Thyroid gland (tissue), 4 donors: Measurements from ENCODE around the gene COL5A2. TPM values are rescaled to one million over a fixed set of nuclear protein-coding genes. Genes with fewer than 3 reads are reported as not detected.

ENCODE experiments used
- DNase-seq, 2 donors: peaks; one replicate each; pipeline ENCODE4 v3.0.0-alpha.2; 2019
- H3K27ac ChIP-seq, 3 donors: fragments of 200-600 bp; sonication (generic); 1 replicate in 2 of 3; 2 replicates in 1 of 3; pipeline ENCODE4 v1.5.1; 2016 to 2019; ENCODE audit warnings: mild to moderate bottlenecking in 1 of 3, moderate library complexity in 1 of 3
- H3K27me3 ChIP-seq: fragments of 200-600 bp; sonication (generic); one replicate; pipeline ENCODE4 v1.5.1; 2019
- H3K36me3 ChIP-seq, 2 donors: fragments of 200-600 bp; sonication (generic); one replicate each; pipeline ENCODE4 v1.5.1; 2016 to 2019
- H3K4me1 ChIP-seq, 2 donors: fragments of 200-600 bp; sonication (generic); one replicate each; pipeline ENCODE4 v1.5.1; 2017 to 2019
- H3K4me3 ChIP-seq, 3 donors: fragments of 200-600 bp; sonication (generic); replicated peaks in 1 of 3; 1 replicate in 2 of 3; 2 replicates in 1 of 3; pipeline ENCODE4 v1.5.1; 2016; ENCODE audit warnings: mild to moderate bottlenecking in 1 of 3
- H3K9me3 ChIP-seq: fragments of 200-600 bp; sonication (generic); one replicate; pipeline ENCODE4 v1.5.1; 2017
- CTCF ChIP-seq, 6 experiments: fragments of 200-600 bp in 3 of 6; fragments of 450-650 bp in 3 of 6; sonication (generic) in 3 of 6; IDR thresholded peaks; one replicate each; pipeline ENCODE4 v1.5.1; 2016 to 2019; ENCODE audit warnings: antibody characterized with exemption in 6 of 6, mild to moderate bottlenecking in 2 of 6, inconsistent platforms in 1 of 6, moderate library complexity in 1 of 6
- POLR2A ChIP-seq, 2 donors: fragments of 450-650 bp; IDR thresholded peaks; one replicate each; pipeline ENCODE4 v1.6.1; 2017; ENCODE audit warnings: antibody characterized with exemption in 2 of 2, mild to moderate bottlenecking in 2 of 2, moderate library complexity in 1 of 2
- WGBS, 2 donors: methylation state at CpG; one replicate each; pipeline ENCODE4 v1.1.5; 2017; 5-methylcytosine and 5-hydroxymethylcytosine counted together
- intact Hi-C: fragments of 100-400 bp; cut with DNase I; formaldehyde crosslinking; loops from one replicate; pipeline ENCODE4 v1.15.1; 2023
- total RNA-seq, 4 donors: library from RNA; depleted of rRNA; stranded (reverse); fragments of >200 nt; gene quantifications; one replicate each; pipeline ENCODE4 v1.2.3, GENCODE V29; 2016

COL5A2 gene
- total RNA-seq, 4 donors from 2014 or later, result 10.9 to 22.5 (median 17.5) TPM

- H3K36me3 ChIP-seq, result no peaks in the 10 kb centered on the region
- no peaks in the 10 kb centered on the region for H3K27me3 ChIP-seq
- no peaks in the 10 kb centered on the region for H3K4me1 ChIP-seq
- no peak for DNase-seq
- no peak overlapping the region for H3K27ac ChIP-seq
- intact Hi-C loops, result no loop called here
- 66 to 82% methylated on average over 1 of the region's 1 CpG for WGBS, 2 donors
- TF ChIP-seq POLR2A (IDR thresholded peaks at IDR 0.05), result no peak
- TF ChIP-seq CTCF (IDR thresholded peaks at IDR 0.05), result no peak
- H3K4me3 ChIP-seq, result no peak overlapping the region
- no peaks in the 10 kb centered on the region for H3K9me3 ChIP-seq
Measured at GRCh38 chr2:189192766-189193165, 13.2 kb upstream of the COL5A2 start.

- intact Hi-C loops, result no loop called here
- no peak for DNase-seq
- Histone ChIP-seq H3K4me3 (no peak overlapping the region), H3K27ac (no peak overlapping the region), H3K27me3 (no peaks in the 10 kb centered on the region), H3K4me1 (no peaks in the 10 kb centered on the region), H3K9me3 (no peaks in the 10 kb centered on the region), H3K36me3 (no peaks in the 10 kb centered on the region)
- TF ChIP-seq POLR2A (IDR thresholded peaks at IDR 0.05) (no peak), CTCF (IDR thresholded peaks at IDR 0.05) (no peak)
Measured at GRCh38 chr2:189191766-189192165, 12.2 kb upstream of the COL5A2 start.

- Histone ChIP-seq H3K4me1 (no peaks in the 10 kb centered on the region), H3K4me3 (no peak overlapping the region), H3K9me3 (no peaks in the 10 kb centered on the region), H3K36me3 (no peaks in the 10 kb centered on the region), H3K27me3 (no peaks in the 10 kb centered on the region), H3K27ac (no peak overlapping the region)
- DNase-seq, result no peak
- 96 to 97% methylated on average over 3 of the region's 3 CpGs for WGBS, 2 donors
- TF ChIP-seq CTCF (IDR thresholded peaks at IDR 0.05) (no peak), POLR2A (IDR thresholded peaks at IDR 0.05) (no peak)
- intact Hi-C loops, result no loop called here
Measured at GRCh38 chr2:189190685-189191084, 11.1 kb upstream of the COL5A2 start.

DNA sequence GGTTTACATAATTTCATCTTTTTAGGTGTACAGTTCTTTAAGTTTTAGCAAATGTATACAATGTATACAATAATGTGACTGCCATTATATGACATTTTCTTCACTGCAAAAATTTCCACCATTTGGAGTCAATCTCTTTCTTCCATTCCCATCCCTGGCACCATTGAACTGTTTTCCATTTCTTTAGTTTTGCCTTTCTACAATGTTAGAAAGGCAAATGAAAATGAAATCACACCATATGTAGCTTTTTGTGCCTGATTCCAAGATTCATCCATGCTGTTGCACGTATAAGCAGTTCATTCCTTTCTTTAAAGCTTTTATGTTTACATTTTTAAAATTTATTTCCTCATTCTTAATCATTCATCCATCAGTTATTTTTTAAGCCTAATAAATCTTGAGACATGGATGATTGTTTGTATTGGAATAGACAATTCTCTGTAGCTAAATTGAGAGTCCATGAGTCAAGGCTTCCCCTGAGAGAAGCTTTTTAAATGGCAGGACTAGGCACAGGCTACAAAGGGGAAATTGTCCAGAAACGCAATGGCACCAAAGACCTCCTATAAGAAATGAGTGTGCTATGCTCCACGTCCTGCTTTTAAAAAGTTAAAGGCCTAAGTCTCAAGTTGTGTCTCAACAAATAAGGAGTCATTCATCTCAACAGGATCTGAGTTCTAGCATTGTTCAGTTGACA lies 8.7 kb upstream of the COL5A2 start:
- WGBS, 2 donors, result 81 to 85% methylated on average over 3 of the region's 3 CpGs
- no peaks in the 10 kb centered on the region for H3K4me1 ChIP-seq
- intact Hi-C loops, result no loop called here
- no peaks in the 10 kb centered on the region for H3K9me3 ChIP-seq
- no peaks in the 10 kb centered on the region for H3K27me3 ChIP-seq
- TF ChIP-seq POLR2A (IDR thresholded peaks at IDR 0.05) (no peak), CTCF (IDR thresholded peaks at IDR 0.05) (no peak)
- H3K4me3 ChIP-seq, result no peak overlapping the region
- no peak for DNase-seq
- no peaks in the 10 kb centered on the region for H3K36me3 ChIP-seq
- H3K27ac ChIP-seq, result no peak overlapping the region

DNA sequence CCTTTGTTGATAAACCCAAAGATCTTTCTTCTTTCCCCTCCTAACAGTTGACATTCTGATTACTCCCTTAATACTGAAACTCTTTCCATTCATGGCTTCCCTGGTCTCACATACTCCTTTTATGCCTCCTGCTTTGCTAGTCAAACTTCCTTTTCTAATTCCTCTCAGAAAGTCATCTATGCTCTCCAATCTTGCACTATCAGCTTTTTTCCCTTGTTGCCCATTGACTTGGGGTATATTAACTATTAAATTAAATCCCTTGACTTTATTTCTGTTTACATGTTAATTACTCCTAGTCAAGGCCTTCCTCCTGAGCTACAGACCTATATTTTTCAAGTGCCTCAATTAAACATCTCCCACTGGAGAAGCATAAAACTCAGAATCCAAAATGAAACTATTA lies 3.6 kb upstream of the COL5A2 start:
- no peaks in the 10 kb centered on the region for H3K27me3 ChIP-seq
- no peaks in the 10 kb centered on the region for H3K36me3 ChIP-seq
- TF ChIP-seq CTCF (IDR thresholded peaks at IDR 0.05), result no peak
- no peak overlapping the region for H3K27ac ChIP-seq
- intact Hi-C loops, result no loop called here
- H3K4me1 ChIP-seq, result no peaks in the 10 kb centered on the region
- no peaks in the 10 kb centered on the region for H3K9me3 ChIP-seq
- DNase-seq, result no peak
- H3K4me3 ChIP-seq, result no peak overlapping the region
